Measurements from ENCODE around the gene OLIG2.

GRCh38 chr21:33058957-33059356 lies 33.2 kb downstream of the OLIG2 start:
- TF ChIP-seq CTCF (conservative IDR thresholded peaks at IDR 0.05) (no peak), ZFX (IDR thresholded peaks at IDR 0.05) (no peak)

Measured in C4-2B (cell line).